SK-N-MC (cell line): ENCODE results near the gene PEX5L.

ENCODE experiments used
- DNase-seq: peaks from one replicate; pipeline ENCODE4 v3.0.0-alpha.2; 2011; ENCODE audit warnings: low read depth, low spot score
- H3K27ac ChIP-seq: fragments of 200-600 bp; sonication (generic); 2 replicates; pipeline ENCODE4 v1.5.1; 2016; ENCODE audit warnings: mixed run types
- H3K36me3 ChIP-seq: fragments of 200-600 bp; sonication (generic); 2 replicates; pipeline ENCODE4 v1.6.1; 2017; ENCODE audit warnings: antibody characterized with exemption, low read length, mixed read lengths; ENCODE audit not compliant: insufficient read depth
- H3K4me3 ChIP-seq: fragments of 200-600 bp; sonication (generic); 2 replicates; pipeline ENCODE4 v1.5.1; 2016
- H3K9ac ChIP-seq: fragments of 200-600 bp; sonication (generic); 2 replicates; pipeline ENCODE4 v1.8.0; 2017; ENCODE audit warnings: mixed run types, mixed read lengths; ENCODE audit not compliant: insufficient read length
- H3K9me3 ChIP-seq: fragments of 200-600 bp; sonication (generic); 2 replicates; pipeline ENCODE4 v1.6.1; 2017; ENCODE audit warnings: low read depth, mild to moderate bottlenecking, antibody characterized with exemption, low read length, moderate library complexity, mixed read lengths
- EZH2 ChIP-seq: fragments of 200-600 bp; sonication (generic); IDR thresholded peaks from one replicate; pipeline ENCODE4 v1.6.1; 2017; ENCODE audit warnings: antibody characterized with exemption
- FOXP2 ChIP-seq: optimal IDR thresholded peaks from 2 replicates; pipeline ENCODE3; 2011; ENCODE audit warnings: mild to moderate bottlenecking, moderate library complexity; ENCODE audit not compliant: insufficient read depth; ENCODE audit errors: extremely low read length, control extremely low read depth
- POLR2AphosphoS5 ChIP-seq: IDR thresholded peaks from 2 replicates; pipeline ENCODE4 v1.6.1; 2012; ENCODE audit warnings: mild to moderate bottlenecking, low read depth, low read length, borderline replicate concordance

The PEX5L gene

GRCh38 chr3:179775416-179776122 is 261.2 kb downstream of the PEX5L start:
- Histone ChIP-seq H3K4me3 (no peak overlapping the region), H3K36me3 (peaks cover 75% of the 10 kb centered on the region), H3K27ac (no peak overlapping the region), H3K9ac (no peak overlapping the region), H3K9me3 (no peaks in the 10 kb centered on the region)
- no peak for DNase-seq
- no peak for TF ChIP-seq POLR2AphosphoS5
- no peak for TF ChIP-seq FOXP2
- TF ChIP-seq EZH2: no peak

- no peak overlapping the region for H3K9ac ChIP-seq
- no peak overlapping the region for H3K4me3 ChIP-seq
- peaks cover 48% of the 10 kb centered on the region for H3K36me3 ChIP-seq
- no peak overlapping the region for H3K27ac ChIP-seq
- no peak for DNase-seq
- no peaks in the 10 kb centered on the region for H3K9me3 ChIP-seq
- TF ChIP-seq EZH2: no peak
- no peak for TF ChIP-seq POLR2AphosphoS5
- no peak for TF ChIP-seq FOXP2
Observed at GRCh38 chr3:179772297-179772696, 264.4 kb downstream of the PEX5L start.

- H3K36me3 ChIP-seq: peaks cover 48% of the 10 kb centered on the region
- H3K9ac ChIP-seq: no peak overlapping the region
- no peak for DNase-seq
- no peak for TF ChIP-seq EZH2
- TF ChIP-seq FOXP2: no peak
- TF ChIP-seq POLR2AphosphoS5: no peak
- H3K9me3 ChIP-seq: no peaks in the 10 kb centered on the region
- H3K27ac ChIP-seq: no peak overlapping the region
- H3K4me3 ChIP-seq: no peak overlapping the region
Observed at GRCh38 chr3:179771797-179772196, 264.9 kb downstream of the PEX5L start.

- Histone ChIP-seq H3K27ac (peak overlapping the region; percentile 87), H3K9me3 (no peaks in the 10 kb centered on the region), H3K36me3 (peaks cover 51% of the 10 kb centered on the region), H3K4me3 (peak overlapping the region; percentile 4; the same call in 1 of the 2 replicates), H3K9ac (no peak overlapping the region)
- no peak for TF ChIP-seq FOXP2
- TF ChIP-seq POLR2AphosphoS5: peak; percentile 17; the same call in 1 of the 2 replicates
- no peak for TF ChIP-seq EZH2
- DNase-seq: peak; percentile 81
Observed at GRCh38 chr3:179769411-179770247, 267.1 kb downstream of the PEX5L start.

GRCh38 chr3:179768080-179768479 is 268.7 kb downstream of the PEX5L start:
- peak; percentile 45 for DNase-seq
- no peak overlapping the region for H3K27ac ChIP-seq
- TF ChIP-seq EZH2 (no peak), FOXP2 (no peak), POLR2AphosphoS5 (peak; percentile 34; the same call in 1 of the 2 replicates)
- H3K9me3 ChIP-seq: no peaks in the 10 kb centered on the region
- no peak overlapping the region for H3K9ac ChIP-seq
- peaks cover 42% of the 10 kb centered on the region for H3K36me3 ChIP-seq
- H3K4me3 ChIP-seq: no peak overlapping the region

- no peak overlapping the region for H3K4me3 ChIP-seq
- H3K27ac ChIP-seq: no peak overlapping the region
- no peak overlapping the region for H3K9ac ChIP-seq
- H3K9me3 ChIP-seq: no peaks in the 10 kb centered on the region
- TF ChIP-seq POLR2AphosphoS5 (no peak), EZH2 (no peak), FOXP2 (no peak)
- peaks cover 45% of the 10 kb centered on the region for H3K36me3 ChIP-seq
- no peak for DNase-seq
Observed at GRCh38 chr3:179766416-179767133, 270.2 kb downstream of the PEX5L start.

GRCh38 chr3:179765396-179765795 is 271.3 kb downstream of the PEX5L start:
- Histone ChIP-seq H3K36me3 (peaks cover 45% of the 10 kb centered on the region), H3K27ac (no peak overlapping the region), H3K9me3 (no peaks in the 10 kb centered on the region), H3K4me3 (no peak overlapping the region), H3K9ac (no peak overlapping the region)
- no peak for DNase-seq
- no peak for TF ChIP-seq FOXP2
- no peak for TF ChIP-seq POLR2AphosphoS5
- no peak for TF ChIP-seq EZH2

GRCh38 chr3:179760944-179761343 is 275.8 kb downstream of the PEX5L start:
- H3K9me3 ChIP-seq: no peaks in the 10 kb centered on the region
- peaks cover 66% of the 10 kb centered on the region for H3K36me3 ChIP-seq
- DNase-seq: no peak
- no peak overlapping the region for H3K9ac ChIP-seq
- TF ChIP-seq POLR2AphosphoS5 (no peak), EZH2 (no peak), FOXP2 (no peak)
- H3K27ac ChIP-seq: no peak overlapping the region
- H3K4me3 ChIP-seq: no peak overlapping the region
